GM23248 (cell line): Measurements from ENCODE around the gene MPDU1.

Experiments used
- EZH2 ChIP-seq: fragments of 200-600 bp; sonication (generic); IDR thresholded peaks from 2 replicates; pipeline ENCODE4 v1.6.1; 2018; ENCODE audit warnings: antibody characterized with exemption, mild to moderate bottlenecking; ENCODE audit not compliant: insufficient read depth, poor library complexity, severe bottlenecking
- EZH2phosphoT487 ChIP-seq: fragments of 200-600 bp; sonication (generic); IDR thresholded peaks from 2 replicates; pipeline ENCODE4 v1.6.1; 2018; ENCODE audit warnings: antibody characterized with exemption, moderate library complexity, mild to moderate bottlenecking, low read depth; ENCODE audit not compliant: insufficient read depth

DNA sequence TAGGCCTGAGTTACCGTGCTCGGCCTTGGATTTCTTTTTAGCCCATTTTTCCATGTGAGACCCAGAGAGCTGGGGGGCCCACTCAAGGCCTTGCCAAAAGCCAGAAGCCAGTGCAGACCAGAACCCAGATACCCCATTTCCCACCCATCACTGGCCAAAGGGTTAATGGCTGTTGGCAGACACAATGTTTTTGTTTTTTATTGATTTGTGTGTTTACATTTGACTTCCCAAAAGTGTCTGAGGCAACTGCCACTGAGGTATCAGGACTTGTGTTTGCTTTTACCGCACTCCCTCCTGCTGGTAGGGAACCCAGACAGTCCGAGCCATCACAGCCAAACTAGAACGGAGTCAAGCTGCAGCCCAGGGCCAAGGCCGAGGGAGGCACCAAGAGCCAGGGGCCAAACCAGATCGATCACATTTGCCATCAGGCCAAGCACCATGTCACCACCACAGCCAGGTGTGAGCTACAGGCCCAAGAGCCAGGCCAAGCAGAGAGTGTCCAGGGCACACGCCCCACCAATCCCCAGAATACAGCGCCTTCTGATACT lies 42.5 kb upstream of the MPDU1 start:
- TF ChIP-seq EZH2 (no peak), EZH2phosphoT487 (no peak)
